A549 treated with CpdA at 1 μM for 4 hours (cell line): ENCODE results near the gene FANCD2. TPM values are rescaled to one million over a fixed set of nuclear protein-coding genes. Genes with fewer than 3 reads are reported as not detected.

Source experiments
- total RNA-seq: library from RNA; stranded (reverse); fragments of 200-300 nt; extraction: Qiagen RNA extraction; gene quantifications from 5 replicates; pipeline ENCODE4 v1.2.3, GENCODE V29; 2022; ENCODE audit warnings: low read depth

Gene FANCD2
- total RNA-seq: 17.5 to 26.0 TPM (median 19.9 TPM) in 5 replicates

GRCh38 chr3:10026084-10026890 lies at the start of gene FANCD2:
Gene FANCD2 (plus strand): TSS chr3:10026437. CDS start chr3:10028658, 2,221 bp downstream.

GRCh38 chr3:10108091-10108490 lies 81.9 kb downstream of the FANCD2 start, which contains the start of gene FANCD2OS:
Gene FANCD2OS (minus strand): TSS chr3:10108255. CDS start chr3:10104774, 3,481 bp downstream.

GRCh38 chr3:10115326-10116137 lies 89.3 kb downstream of the FANCD2 start, which contains the start of gene BRK1:
Gene BRK1 (plus strand): TSS chr3:10115675. CDS start chr3:10115702, 27 bp downstream.

Other genes with a start within 250 kb of the FANCD2 start
- gene TADA3, start 234.0 kb upstream of the FANCD2 start, total RNA-seq: 53.3 to 59.8 TPM (median 58.6 TPM) in 5 replicates
- gene ARPC4, start 233.4 kb upstream of the FANCD2 start, total RNA-seq: 154 to 256 TPM (median 159 TPM) in 5 replicates
- 6.2 to 11.1 TPM (median 7.2 TPM) in 5 replicates for gene TTLL3, start 216.2 kb upstream of the FANCD2 start, total RNA-seq
- gene RPUSD3, start 182.4 kb upstream of the FANCD2 start, total RNA-seq: 34.8 to 48.6 TPM (median 43.3 TPM) in 5 replicates
- gene CIDEC, start 146.2 kb upstream of the FANCD2 start, total RNA-seq: 1.6 to 3.0 TPM (median 2.6 TPM) in 5 replicates
- gene JAGN1, start 135.8 kb upstream of the FANCD2 start, total RNA-seq: 50.9 to 72.3 TPM (median 67.1 TPM) in 5 replicates
- gene IL17RE, start 123.6 kb upstream of the FANCD2 start, total RNA-seq: 0.87 to 1.3 TPM (median 1.0 TPM) in 5 replicates
- gene IL17RC, start 109.3 kb upstream of the FANCD2 start, total RNA-seq: 12.1 to 14.7 TPM (median 13.1 TPM) in 5 replicates
- gene CRELD1, start 92.6 kb upstream of the FANCD2 start, total RNA-seq: 10.8 to 13.6 TPM (median 12.8 TPM) in 5 replicates
- 0.72 to 1.5 TPM (median 1.4 TPM) in 5 replicates for gene PRRT3, start 74.0 kb upstream of the FANCD2 start, total RNA-seq
- 117 to 135 TPM (median 127 TPM) in 5 replicates for gene EMC3, start 39.6 kb upstream of the FANCD2 start, total RNA-seq
- not detected in 5 replicates for gene FANCD2OS, start 81.8 kb downstream of the FANCD2 start, total RNA-seq
- gene BRK1, start 89.2 kb downstream of the FANCD2 start, total RNA-seq: 169 to 187 TPM (median 179 TPM) in 5 replicates
- gene VHL, start 115.3 kb downstream of the FANCD2 start, total RNA-seq: 31.9 to 33.2 TPM (median 33.0 TPM) in 5 replicates
- gene IRAK2, start 138.5 kb downstream of the FANCD2 start, total RNA-seq: 23.0 to 31.6 TPM (median 25.3 TPM) in 5 replicates
- 35.2 to 39.0 TPM (median 38.5 TPM) in 5 replicates for gene TATDN2, start 222.0 kb downstream of the FANCD2 start, total RNA-seq